HepG2 (cell line): ENCODE data around the gene CGB5. TPM values are rescaled to one million over a fixed set of nuclear protein-coding genes. Genes with fewer than 3 reads are reported as not detected.

Experiments
- ATAC-seq: fragments of 200-7000 bp; cut with Tn5 transposase; 3 replicates; pipeline ENCODE4 v1.9.1; 2020; ENCODE audit warnings: mild to moderate bottlenecking, moderate library complexity
- BruUV-seq: library from RNA; stranded (reverse); fragments of 400-500 nt; replicated peaks from 2 replicates; lab custom pipeline; 2021; lab: Mats Ljungman, UMichigan
- CTCF ChIA-PET: fragments of 300-600 bp; formaldehyde crosslinking; extraction: SDS; loops from one replicate; lab custom pipeline; 2021; ENCODE audit warnings: low total read pairs, inconsistent platforms, low intra/inter-chr PET ratio; lab: Yijun Ruan, JAX
- POLR2A ChIA-PET: fragments of 350-600 bp; sonication (Branson Sonifier 250); formaldehyde crosslinking; loops from one replicate; lab custom pipeline; 2020; ENCODE audit warnings: antibody characterized with exemption, inconsistent platforms; lab: Yijun Ruan, JAX
- DNase-seq: peaks from one replicate; pipeline ENCODE4 v3.0.0-alpha.2; 2015; ENCODE audit warnings: low spot score
- FAIRE-seq: peaks from 3 replicates; lab custom pipeline; 2011; peaks lifted over from hg19 to GRCh38; lab: Jason Lieb, UNC
- H2AFZ ChIP-seq: one replicate; pipeline ENCODE4 v1.6.1; 2011; ENCODE audit warnings: low read length, inconsistent platforms
- H3K27ac ChIP-seq: fragments of 300-600 bp; 3 replicates; pipeline ENCODE4 v1.8.0; 2011; ENCODE audit warnings: mixed run types, mild to moderate bottlenecking, mixed read lengths, low read length, inconsistent platforms; ENCODE audit not compliant: insufficient read depth; ENCODE audit errors: extremely low read length
- H3K27me3 ChIP-seq, 2 experiments: fragments of 200-600 bp in 1 of 2; 2 replicates in 1 of 2; 3 replicates in 1 of 2; pipeline versions ENCODE4 v1.6.0 to v1.8.0; 2011; ENCODE audit warnings: low read length in 2 of 2, mild to moderate bottlenecking in 2 of 2, moderate library complexity in 2 of 2, inconsistent platforms in 1 of 2; ENCODE audit not compliant: insufficient read depth in 2 of 2, control insufficient read depth in 1 of 2
- H3K36me3 ChIP-seq, 2 experiments: fragments of 200-600 bp in 1 of 2; replicated peaks in 1 of 2; 2 replicates in 1 of 2; 3 replicates in 1 of 2; pipeline versions ENCODE4 v1.5.1 to v1.8.0; 2011; ENCODE audit warnings: low read length in 2 of 2, inconsistent platforms in 1 of 2; ENCODE audit not compliant: insufficient read depth in 2 of 2, control insufficient read depth in 1 of 2
- H3K4me1 ChIP-seq: 2 replicates; pipeline ENCODE4 v1.5.1; 2012; ENCODE audit warnings: low read length, inconsistent platforms; ENCODE audit not compliant: insufficient read depth
- H3K4me2 ChIP-seq: 2 replicates; pipeline ENCODE4 v1.6.0; 2011; ENCODE audit warnings: low read depth, low read length, inconsistent platforms
- H3K4me3 ChIP-seq, 3 experiments: fragments of 200-600 bp in 1 of 3; sonication (generic), shearing (Covaris generic) in 1 of 3; replicated peaks in 1 of 3; 2 replicates each; pipeline ENCODE4 v1.5.1; 2011 to 2016; ENCODE audit warnings: low read length in 3 of 3, inconsistent platforms in 2 of 3, low read depth in 2 of 3, mild to moderate bottlenecking in 2 of 3, control low read depth in 1 of 3, mixed read lengths in 1 of 3; ENCODE audit not compliant: insufficient read depth in 1 of 3
- H3K79me2 ChIP-seq: one replicate; pipeline ENCODE4 v1.6.1; 2011; ENCODE audit warnings: low read length, inconsistent platforms; ENCODE audit not compliant: insufficient read depth
- H3K9ac ChIP-seq: 2 replicates; pipeline ENCODE4 v1.6.0; 2011; ENCODE audit warnings: mild to moderate bottlenecking, low read depth, low read length, inconsistent platforms; ENCODE audit not compliant: insufficient read depth
- H3K9me3 ChIP-seq: 2 replicates; pipeline ENCODE4 v1.5.1; 2012; ENCODE audit warnings: mild to moderate bottlenecking, low read length
- H4K20me1 ChIP-seq: 2 replicates; pipeline ENCODE4 v1.6.0; 2011; ENCODE audit warnings: inconsistent platforms, mild to moderate bottlenecking, low read length, moderate library complexity; ENCODE audit not compliant: insufficient read depth
- MLXIP ChIP-seq: sonication (generic); formaldehyde crosslinking; IDR thresholded peaks from 2 replicates; pipeline ENCODE4 v1.9.0; 2021; ENCODE audit warnings: missing genetic modification reagents, borderline replicate concordance
- PAWR ChIP-seq: sonication (generic); formaldehyde crosslinking; IDR thresholded peaks from 2 replicates; pipeline ENCODE4 v1.4.0; 2020; ENCODE audit warnings: missing genetic modification reagents, mild to moderate bottlenecking, borderline replicate concordance
- RBFOX2 ChIP-seq: fragments of 200-400 bp; formaldehyde crosslinking; IDR thresholded peaks from 2 replicates; pipeline ENCODE4 v1.6.1; 2017; ENCODE audit warnings: low read depth, mild to moderate bottlenecking, low read length
- ZNF430 ChIP-seq: sonication (generic); formaldehyde crosslinking; IDR thresholded peaks from 2 replicates; pipeline ENCODE4 v1.9.0; 2021; ENCODE audit warnings: mild to moderate bottlenecking, missing genetic modification reagents
- ZNF572 ChIP-seq: sonication (generic); formaldehyde crosslinking; IDR thresholded peaks from 2 replicates; pipeline ENCODE4 v1.5.1; 2020; ENCODE audit warnings: mild to moderate bottlenecking, missing genetic modification reagents
- WGBS: methylation state at CpG from one replicate; pipeline ENCODE4 v1.1.6; 2017; ENCODE audit warnings: low lambda C conversion rate; 5-methylcytosine and 5-hydroxymethylcytosine counted together
- in situ Hi-C: cut with HindIII; loops from 2 replicates; pipeline ENCODE4 v1.10.0; 2017; ENCODE audit warnings: low pct_unique_long_range_greater_than_20kb; ENCODE audit not compliant: extremely low pct_ligation_motif_present
- intact Hi-C: fragments of 100-400 bp; cut with micrococcal nuclease; formaldehyde crosslinking; loops from one replicate; pipeline ENCODE4 v1.10.0; 2022; ENCODE audit not compliant: unreplicated experiment
- polyA plus RNA-seq, 8 experiments: library from polyadenylated mRNA; depleted of rRNA in 3 of 8; stranded (reverse) in 7 of 8; unstranded in 1 of 8; fragments of >200 nt; fragmentation: Illumina TruSeq in 4 of 8; extraction: Trizol in 4 of 8; gene quantifications; 2 replicates each; pipeline versions ENCODE4 v1.2.1 to v1.2.3, GENCODE V29; 2011 to 2016; ENCODE audit warnings: low read depth in 4 of 8, missing spikeins in 1 of 8, mixed read lengths in 1 of 8; ENCODE audit not compliant: insufficient read depth in 1 of 8
- total RNA-seq, 5 experiments: library from RNA; depleted of rRNA; stranded (reverse); fragments of >200 nt; fragmentation: Illumina TruSeq; extraction: Trizol; gene quantifications; 2 replicates each; pipeline ENCODE4 v1.2.3, GENCODE V29; 2016; ENCODE audit warnings: low read depth in 1 of 5

CGB5 gene
- total and polyA plus RNA-seq, 2 of the 13 experiments (the other 11 are each of a cell fraction or from before 2014, with no cell fraction given) = not detected

- BruUV-seq = no TSS peak
- 20% methylated on average over 11 of the region's 11 CpGs for WGBS
- no peaks in the 10 kb centered on the region; the same call in 1 of the 2 replicates for H3K9me3 ChIP-seq
- TF ChIP-seq ZNF572 (CRISPR knock-in tag) (0 out of 2 replicates have a peak, but pooled peaks have one; percentile 26), ZNF430 (0 out of 2 replicates have a peak, but pooled peaks have one; percentile 55), MLXIP (no peak)
- TF ChIP-seq, all 625 proteins: peak for 2
- no peak for DNase-seq
- H3K4me2 ChIP-seq = peak overlapping the region; percentile 99
- peak overlapping the region; percentile 91 to 97 (median 93) for H3K4me3 ChIP-seq
- H3K79me2 ChIP-seq = peaks cover 47% of the 10 kb centered on the region
- H3K36me3 ChIP-seq = peaks cover 20 to 31% of the 10 kb centered on the region in 2 experiments
- in situ Hi-C loops = no loop called here
- ChIA-PET POLR2A (interaction anchor here (1.1 to 1.2 kb wide), 2 partner anchors 11 to 27 kb away, joined by 4 to 6 read pairs; no protein-coding TSS in a partner anchor), CTCF (no interaction called here)
- H3K4me1 ChIP-seq = peaks cover 43% of the 10 kb centered on the region
- H2AFZ ChIP-seq = no peak overlapping the region
- H3K27me3 ChIP-seq = no peaks in the 10 kb centered on the region; a peak in 1 of 5 replicates
- H4K20me1 ChIP-seq = peaks cover 38% of the 10 kb centered on the region
- peak overlapping the region; percentile 99 for H3K9ac ChIP-seq
- intact Hi-C loops = no loop called here
- no peak for FAIRE-seq
- no peak for ATAC-seq
- peak overlapping the region; percentile 94 for H3K27ac ChIP-seq
These were observed 42.6 kb downstream of the CGB5 start for GRCh38 chr19:49086296-49086695.

GRCh38 chr19:49091391-49092038 lies 47.9 kb downstream of the CGB5 start:
- Histone ChIP-seq H3K27ac (no peak overlapping the region), H3K79me2 (peaks cover 47% of the 10 kb centered on the region), H3K27me3 (no peaks in the 10 kb centered on the region; a peak in 1 of 5 replicates), H2AFZ (no peak overlapping the region), H4K20me1 (peaks cover 38% of the 10 kb centered on the region), H3K4me1 (peaks cover 25% of the 10 kb centered on the region), H3K4me2 (no peak overlapping the region), H3K36me3 (peaks cover 38 to 67% of the 10 kb centered on the region in 2 experiments), H3K9me3 (no peaks in the 10 kb centered on the region), H3K9ac (no peak overlapping the region), H3K4me3 (no peak overlapping the region)
- ATAC-seq (no peak), FAIRE-seq (no peak), DNase-seq (no peak)
- in situ Hi-C loops (loop anchor here (10.0 kb wide), 1 partner anchor 103 kb away; no protein-coding TSS in a partner anchor), intact Hi-C loops (no loop called here)
- ChIA-PET CTCF (no interaction called here), POLR2A (no interaction called here)
- WGBS = 98% methylated on average over 16 of the region's 17 CpGs
- TF ChIP-seq PAWR (CRISPR knock-in tag) = no peak
- peak; percentile 51; the same call in 1 of the 2 replicates for TF ChIP-seq RBFOX2
- no TSS peak for BruUV-seq
